GM18505 (cell line): ENCODE measurements around the gene MOCOS.

Source experiments
- ATAC-seq: cut with Tn5 transposase; IDR thresholded peaks from one replicate; pipeline ENCODE4 v1.9.1; 2021; ENCODE audit not compliant: unreplicated experiment
- POLR2A ChIP-seq: IDR thresholded peaks from 4 replicates; pipeline ENCODE4 v1.6.1; 2011; ENCODE audit warnings: borderline replicate concordance; ENCODE audit not compliant: insufficient read depth, insufficient read length; ENCODE audit errors: extremely low read depth

MOCOS gene

DNA sequence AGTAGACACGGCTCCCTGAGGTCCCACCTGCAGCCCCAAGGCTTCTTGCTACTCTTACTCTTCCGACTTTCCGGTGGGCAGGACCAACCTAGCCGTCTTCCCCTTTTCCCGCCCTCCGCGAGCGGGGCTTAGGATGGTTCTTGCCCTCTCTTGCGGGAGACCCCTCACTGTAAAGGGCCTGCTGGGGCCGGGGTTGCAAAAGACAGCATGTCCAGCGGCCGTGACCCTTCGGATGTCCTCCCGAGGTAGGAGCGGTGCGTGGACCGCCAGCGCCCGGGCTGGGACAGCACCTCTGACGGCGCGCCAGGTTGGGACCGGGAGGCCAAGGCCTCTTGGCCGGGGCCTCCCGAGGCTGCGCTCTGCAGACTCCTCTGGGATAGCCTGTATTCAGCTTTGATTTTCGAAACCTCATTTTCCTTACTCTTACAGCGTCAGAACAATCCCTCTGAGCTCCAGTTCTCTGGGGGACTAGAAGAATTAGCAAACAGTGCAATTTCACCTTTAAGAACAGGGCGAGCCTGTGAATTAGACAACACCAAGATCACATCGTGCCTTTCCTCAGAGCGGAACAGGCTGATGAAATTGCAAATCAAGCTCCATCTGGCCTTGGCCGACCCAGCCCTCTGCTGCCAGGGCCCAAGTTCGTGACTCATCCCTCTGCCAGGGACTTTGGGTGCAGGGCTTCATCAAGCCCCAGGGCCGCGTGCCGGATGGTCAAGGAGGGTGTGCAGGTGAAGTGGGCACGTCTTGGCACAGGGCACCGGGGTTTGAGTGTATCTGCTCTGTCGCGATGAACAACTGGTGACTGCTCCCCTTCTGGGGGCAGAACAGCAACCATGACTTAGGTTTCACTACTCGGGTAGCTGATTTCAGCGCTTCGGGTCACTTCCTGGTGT lies 777 bp downstream of the MOCOS start:
- ATAC-seq, result no peak
- TF ChIP-seq POLR2A, result no peak

DNA sequence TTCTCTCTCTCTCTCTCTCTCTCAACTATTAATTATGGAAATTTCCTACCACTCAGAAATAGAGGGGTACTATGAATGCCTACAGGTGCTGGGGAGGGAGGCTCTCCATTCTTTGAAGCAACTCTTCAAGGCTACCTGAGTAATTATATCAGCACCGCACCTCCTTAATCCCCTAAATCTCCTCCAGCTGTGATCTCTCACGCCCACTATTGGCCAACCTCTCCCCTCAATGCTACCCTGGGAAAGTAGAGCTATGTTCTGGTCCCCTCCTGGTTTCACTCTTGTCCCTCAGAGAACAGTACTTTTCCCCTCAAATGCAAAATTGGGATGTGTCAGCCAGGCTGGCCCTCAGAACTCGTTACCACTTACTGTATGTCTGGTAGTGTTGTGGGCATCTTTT lies 1.6 kb downstream of the MOCOS start:
- TF ChIP-seq POLR2A, result no peak
- ATAC-seq, result no peak

DNA sequence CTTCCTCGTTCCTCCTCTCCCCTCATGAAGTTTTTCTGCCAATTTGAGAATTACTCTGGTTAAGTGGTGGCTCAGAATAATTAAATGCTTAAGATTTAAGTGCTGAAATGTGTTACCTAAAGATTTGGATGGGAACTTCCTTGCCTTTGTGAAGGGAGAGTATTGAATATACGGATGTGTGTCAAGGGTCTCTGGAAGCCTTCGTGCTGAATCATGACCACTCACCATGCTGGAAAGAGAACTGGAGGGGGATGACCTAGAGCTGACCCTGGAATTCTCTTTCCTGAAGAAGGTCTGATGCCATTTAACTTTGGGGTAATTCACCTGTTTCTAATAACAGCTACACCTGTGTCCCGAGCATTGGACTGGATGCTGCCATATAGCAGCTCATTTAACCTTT lies 2.2 kb downstream of the MOCOS start:
- ATAC-seq, result no peak

DNA sequence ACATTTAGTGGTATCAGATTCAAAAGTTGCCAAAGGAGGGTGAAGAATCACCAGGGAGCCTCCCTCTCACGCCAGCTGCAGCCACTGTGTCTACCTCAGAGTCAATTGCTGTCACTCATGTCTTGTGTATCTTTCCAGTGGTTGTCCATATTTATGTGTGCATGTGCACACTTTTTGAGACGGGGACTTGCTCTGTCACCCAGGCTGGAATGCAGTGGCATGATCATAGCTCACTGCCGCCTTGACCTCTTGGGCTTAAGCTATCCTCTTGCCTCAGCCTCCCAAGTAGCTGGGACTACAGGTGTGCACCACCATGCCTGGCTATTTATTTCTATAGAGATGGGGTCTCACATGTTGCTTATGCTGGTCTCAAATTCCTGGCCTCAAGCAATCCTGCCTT lies 4.0 kb downstream of the MOCOS start:
- TF ChIP-seq POLR2A, result no peak
- ATAC-seq, result no peak

More for the DNA sequence above, 2.2 kb downstream of the MOCOS start:
- no peak for TF ChIP-seq POLR2A

DNA sequence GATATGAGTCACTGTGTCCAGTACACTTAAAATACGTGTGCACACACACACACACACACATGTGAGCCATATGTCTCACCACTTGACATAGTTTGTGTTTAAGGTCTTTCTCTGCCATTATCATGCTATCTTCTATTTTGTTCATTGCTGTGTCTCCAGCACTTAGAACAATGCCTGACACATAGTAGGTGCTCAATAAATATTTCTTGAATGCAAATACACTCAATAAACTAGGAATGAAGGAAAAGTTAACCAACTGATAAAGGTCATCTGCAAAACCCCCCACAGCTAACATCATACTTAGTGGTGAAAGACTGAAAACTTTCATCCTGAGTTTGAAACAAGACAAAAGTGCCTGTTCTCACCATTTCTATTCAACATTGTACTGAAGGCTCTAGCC lies 4.4 kb downstream of the MOCOS start:
- no peak for ATAC-seq

DNA sequence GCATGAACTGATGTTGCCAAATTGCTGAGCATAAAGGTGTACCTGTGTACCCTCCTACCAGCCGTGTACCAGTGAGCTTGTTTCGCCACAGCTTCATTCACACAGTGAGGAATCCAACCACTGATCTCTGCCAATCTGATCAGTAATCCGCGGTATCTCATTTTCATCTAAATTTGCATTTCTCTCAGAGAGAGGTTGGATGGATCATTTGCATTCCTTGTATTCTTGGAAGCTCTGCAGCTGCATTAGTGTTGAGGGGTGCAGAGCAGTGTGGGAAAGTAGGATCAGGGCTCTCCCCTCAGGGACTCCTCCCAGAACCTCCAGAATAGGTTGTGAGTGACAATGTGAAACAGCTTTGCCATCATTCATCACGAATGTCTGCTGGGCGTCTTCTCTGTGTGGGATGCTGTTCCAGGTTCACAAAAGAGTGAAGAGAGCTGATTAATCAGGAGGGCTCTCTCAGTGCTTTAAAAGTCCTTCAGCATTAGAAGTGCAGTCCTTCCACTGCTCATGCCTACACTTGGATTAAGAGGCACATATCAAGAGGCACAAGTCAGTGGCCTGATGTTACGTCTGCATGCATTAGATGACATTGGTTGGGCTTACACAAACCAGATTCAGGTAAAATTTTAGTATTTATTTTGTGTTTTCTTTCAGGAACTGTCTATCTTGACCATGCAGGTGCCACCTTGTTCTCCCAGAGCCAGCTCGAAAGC lies 7.5 kb downstream of the MOCOS start:
- no peak for ATAC-seq
- no peak for TF ChIP-seq POLR2A

More for the DNA sequence above, 4.4 kb downstream of the MOCOS start:
- TF ChIP-seq POLR2A, result no peak

DNA sequence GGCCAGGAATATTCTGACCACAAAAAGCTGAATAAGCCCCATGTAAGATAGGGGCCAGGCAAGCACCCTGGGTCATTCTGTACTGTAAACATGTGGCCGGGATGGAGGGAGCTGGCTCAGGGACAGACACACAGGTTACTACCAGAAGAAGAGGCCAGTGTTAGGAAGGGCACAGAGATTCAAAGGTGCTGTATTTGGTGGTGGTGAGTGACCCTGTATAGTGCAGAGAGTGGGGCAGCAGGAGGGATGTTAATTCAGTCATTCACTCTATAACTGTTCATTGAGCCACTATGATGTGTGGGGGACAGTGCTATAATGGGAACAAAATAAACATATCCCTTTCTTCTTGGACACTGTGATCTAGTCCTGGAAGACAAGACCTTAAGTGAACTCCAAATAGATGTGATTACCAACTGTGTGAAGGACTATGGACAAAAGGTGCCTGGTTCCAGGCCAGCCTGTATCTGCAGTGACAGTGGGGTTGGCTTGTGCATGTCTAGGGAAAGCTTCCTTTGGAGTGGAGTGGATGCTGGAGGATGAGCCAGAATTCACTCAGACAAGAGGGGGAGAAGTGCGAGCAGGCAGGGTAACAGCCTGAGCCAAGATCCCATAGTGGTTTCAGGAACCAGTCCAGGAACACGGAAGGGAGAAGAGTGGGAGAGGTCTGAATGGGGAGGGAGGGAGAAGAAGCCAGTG lies 8.3 kb downstream of the MOCOS start:
- ATAC-seq, result no peak
- TF ChIP-seq POLR2A, result no peak

DNA sequence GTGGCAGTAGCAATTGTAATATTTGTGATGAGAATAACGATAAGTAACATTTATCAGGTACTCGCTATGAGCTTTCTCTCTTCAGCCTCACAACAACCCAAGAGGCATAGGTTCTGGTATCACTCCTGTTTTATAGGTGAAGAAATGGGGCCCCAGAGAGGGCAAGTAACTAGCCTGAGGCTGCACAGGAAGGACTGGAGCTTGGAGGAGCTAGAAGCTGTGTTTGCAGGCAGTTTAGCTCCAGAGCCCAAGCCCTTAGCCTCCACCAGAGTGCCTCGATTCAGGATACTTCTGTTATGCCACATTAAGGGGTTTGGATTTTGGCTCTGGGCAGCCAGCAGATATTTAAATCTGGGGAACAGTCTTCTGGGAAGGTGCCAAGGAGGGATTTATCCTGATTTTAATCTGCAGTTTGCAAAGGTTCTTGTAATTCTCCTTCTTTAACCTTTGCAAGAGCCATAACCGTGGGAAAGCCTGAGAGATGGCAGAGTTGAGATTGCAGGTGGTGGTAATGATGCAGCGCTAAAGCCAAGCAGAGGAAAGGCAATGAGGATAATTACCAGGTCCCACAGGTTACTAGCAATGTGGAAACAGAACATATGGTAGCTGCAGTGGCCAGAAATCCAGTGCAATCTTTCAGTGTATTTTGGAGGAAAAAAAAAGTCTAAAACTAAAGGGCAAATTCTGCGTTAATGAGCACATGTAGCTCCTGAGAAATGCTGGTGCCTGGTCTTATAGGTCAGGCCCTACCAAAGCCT lies 9.1 kb downstream of the MOCOS start:
- ATAC-seq, result no peak
- TF ChIP-seq POLR2A, result no peak

DNA sequence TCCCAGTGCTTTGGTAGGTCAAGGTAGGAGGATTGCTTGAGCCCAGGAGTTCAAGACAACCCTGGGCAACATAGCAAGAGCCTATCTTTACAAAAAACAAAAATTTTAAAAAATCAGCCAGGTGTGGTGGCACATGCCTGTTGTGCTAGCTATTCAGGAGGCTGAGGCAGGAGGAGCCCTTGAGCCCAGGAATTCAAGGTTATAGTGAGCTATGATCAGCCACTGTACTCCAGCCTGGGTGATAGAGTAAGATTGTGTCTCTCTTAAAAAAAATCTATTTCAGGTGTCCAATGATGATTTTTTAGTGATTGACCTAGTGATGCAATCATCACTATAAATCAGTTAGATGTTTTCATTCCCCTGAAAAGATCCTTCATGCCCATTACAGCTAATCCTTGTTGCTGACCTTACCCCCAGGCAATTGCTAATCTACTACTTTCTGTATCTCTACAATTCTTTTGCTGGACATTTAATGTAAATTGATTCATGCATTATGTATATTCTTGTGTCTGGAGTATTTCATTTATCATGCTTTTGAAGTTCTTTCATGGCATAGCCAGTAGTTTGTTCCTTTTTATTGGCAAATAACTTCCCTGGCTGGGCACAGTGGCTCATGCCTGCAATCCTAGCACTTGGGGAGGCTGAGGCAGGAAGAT lies 10.3 kb downstream of the MOCOS start:
- no peak for ATAC-seq
- no peak for TF ChIP-seq POLR2A

DNA sequence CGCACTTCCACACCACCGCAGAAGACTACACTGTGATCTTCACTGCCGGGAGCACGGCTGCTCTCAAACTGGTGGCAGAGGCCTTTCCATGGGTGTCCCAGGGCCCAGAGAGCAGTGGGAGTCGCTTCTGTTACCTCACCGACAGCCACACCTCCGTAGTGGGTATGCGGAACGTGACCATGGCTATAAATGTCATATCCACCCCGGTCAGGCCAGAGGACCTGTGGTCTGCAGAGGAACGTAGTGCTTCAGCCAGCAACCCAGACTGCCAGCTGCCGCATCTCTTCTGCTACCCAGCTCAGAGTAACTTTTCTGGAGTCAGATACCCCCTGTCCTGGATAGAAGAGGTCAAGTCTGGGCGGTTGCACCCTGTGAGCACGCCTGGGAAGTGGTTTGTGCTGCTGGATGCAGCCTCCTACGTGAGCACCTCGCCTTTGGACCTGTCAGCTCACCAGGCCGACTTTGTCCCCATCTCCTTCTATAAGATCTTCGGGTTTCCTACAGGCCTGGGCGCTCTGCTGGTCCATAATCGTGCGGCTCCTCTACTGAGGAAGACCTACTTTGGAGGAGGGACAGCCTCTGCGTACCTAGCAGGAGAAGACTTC lies 12.5 kb downstream of the MOCOS start:
- no peak for TF ChIP-seq POLR2A
- no peak for ATAC-seq

DNA sequence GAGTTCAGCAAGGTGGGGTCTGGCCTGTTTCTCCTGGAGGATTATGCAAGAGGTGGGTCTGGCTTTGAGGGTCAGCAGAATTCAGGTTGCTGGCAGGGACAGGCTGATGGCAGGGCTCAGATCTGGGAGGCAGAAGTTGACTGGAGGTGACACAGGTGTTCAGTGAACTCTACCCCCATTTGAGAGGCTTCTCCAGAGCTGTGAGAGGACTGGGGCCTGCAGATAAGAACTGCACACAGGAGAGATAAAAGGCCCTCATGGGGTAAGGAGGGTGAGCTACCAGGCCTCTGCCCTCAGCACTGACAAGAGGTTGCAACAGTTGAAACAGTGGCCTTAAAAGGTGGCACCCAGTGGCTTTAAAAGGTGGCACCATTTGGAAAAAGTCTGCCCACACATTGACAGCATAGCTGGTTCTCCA lies 13.1 kb downstream of the MOCOS start:
- no peak for ATAC-seq

DNA sequence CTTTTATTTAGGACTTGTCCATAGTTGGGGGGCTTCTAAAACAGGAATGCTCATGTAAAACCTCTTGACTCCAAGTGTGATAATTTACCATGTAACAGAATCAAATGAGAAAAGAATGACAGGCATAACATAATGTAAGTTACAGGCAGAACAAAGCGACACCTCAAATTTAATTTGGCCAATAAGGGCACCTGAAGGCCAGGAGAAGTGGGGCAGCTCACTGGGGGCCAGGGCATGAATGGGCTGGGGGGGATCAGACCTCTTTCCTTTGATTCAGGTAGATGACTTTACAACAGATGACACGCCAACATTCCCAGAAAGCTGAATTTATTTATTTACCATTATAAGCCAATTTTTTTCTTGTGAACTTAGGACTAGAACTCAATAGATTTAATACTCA lies 14.5 kb downstream of the MOCOS start:
- no peak for ATAC-seq
- TF ChIP-seq POLR2A, result no peak

More for the DNA sequence above, 13.1 kb downstream of the MOCOS start:
- TF ChIP-seq POLR2A, result no peak
